HEK293 (cell line): ENCODE results near the gene COL4A3.

Experiments
- GLI4 ChIP-seq: fragments of 450-650 bp; formaldehyde crosslinking; IDR thresholded peaks from 2 replicates; pipeline ENCODE4 v1.5.1; 2016; ENCODE audit warnings: missing biosample characterization, missing genetic modification characterization
- ZFP41 ChIP-seq: fragments of 450-650 bp; formaldehyde crosslinking; IDR thresholded peaks from 2 replicates; pipeline ENCODE4 v1.5.1; 2016; ENCODE audit warnings: missing biosample characterization, missing genetic modification characterization, borderline replicate concordance
- ZNF121 ChIP-seq: fragments of 450-650 bp; formaldehyde crosslinking; IDR thresholded peaks from 2 replicates; pipeline ENCODE4 v1.5.1; 2016; ENCODE audit warnings: missing biosample characterization, missing genetic modification characterization
- ZNF157 ChIP-seq: fragments of 450-650 bp; formaldehyde crosslinking; IDR thresholded peaks from 2 replicates; pipeline ENCODE4 v1.5.1; 2016; ENCODE audit warnings: missing biosample characterization, missing genetic modification characterization
- TF ChIP-seq, protein P1 (sequence below): fragments of 450-650 bp; formaldehyde crosslinking; IDR thresholded peaks from 2 replicates; pipeline ENCODE4 v1.5.1; 2016; ENCODE audit warnings: missing biosample characterization, missing genetic modification characterization, low read depth
- TF ChIP-seq, protein P2 (sequence below): fragments of 450-650 bp; formaldehyde crosslinking; IDR thresholded peaks from 2 replicates; pipeline ENCODE4 v1.5.1; 2016; ENCODE audit warnings: missing biosample characterization, missing genetic modification characterization
- TF ChIP-seq, protein P3 (sequence below): fragments of 450-650 bp; formaldehyde crosslinking; IDR thresholded peaks from 2 replicates; pipeline ENCODE4 v1.5.1; 2016; ENCODE audit warnings: missing biosample characterization, missing genetic modification characterization
- TF ChIP-seq, protein P4 (sequence below): fragments of 450-650 bp; formaldehyde crosslinking; IDR thresholded peaks from 2 replicates; pipeline ENCODE4 v1.5.1; 2016; ENCODE audit warnings: missing biosample characterization, missing genetic modification characterization
- TF ChIP-seq, protein P5 (sequence below): IDR thresholded peaks from 2 replicates; pipeline ENCODE4 v1.6.1; 2011; ENCODE audit warnings: mild to moderate bottlenecking, low read depth, low read length, borderline replicate concordance
- TF ChIP-seq, protein P6 (sequence below): fragments of 450-650 bp; formaldehyde crosslinking; optimal IDR thresholded peaks from 2 replicates; pipeline ENCODE3; 2016; ENCODE audit warnings: missing biosample characterization, mild to moderate bottlenecking, missing genetic modification characterization
- TF ChIP-seq, protein P7 (sequence below): fragments of 450-650 bp; formaldehyde crosslinking; IDR thresholded peaks from 2 replicates; pipeline ENCODE4 v1.5.1; 2016; ENCODE audit warnings: missing biosample characterization, missing genetic modification characterization

DNA sequence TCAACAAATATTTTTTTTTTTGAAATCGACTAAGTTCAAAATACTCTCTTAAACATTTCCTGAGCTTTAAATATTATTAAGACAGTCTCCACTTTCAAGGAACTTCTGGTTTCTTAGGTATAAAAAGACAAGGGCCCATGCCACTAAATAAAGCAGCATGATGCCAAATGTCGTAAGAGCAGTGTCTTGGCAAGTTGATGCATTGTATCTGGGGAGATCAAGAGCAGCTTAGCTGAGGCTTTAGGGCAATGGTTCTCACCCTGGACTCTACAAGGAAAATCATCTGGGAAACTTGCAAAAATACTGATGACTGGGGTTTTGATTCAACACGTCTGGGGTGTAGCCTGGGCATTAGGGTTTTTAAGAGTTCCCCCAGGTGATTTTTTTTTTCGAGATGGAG lies 41.3 kb downstream of the COL4A3 start:
- TF ChIP-seq, protein P1, sequence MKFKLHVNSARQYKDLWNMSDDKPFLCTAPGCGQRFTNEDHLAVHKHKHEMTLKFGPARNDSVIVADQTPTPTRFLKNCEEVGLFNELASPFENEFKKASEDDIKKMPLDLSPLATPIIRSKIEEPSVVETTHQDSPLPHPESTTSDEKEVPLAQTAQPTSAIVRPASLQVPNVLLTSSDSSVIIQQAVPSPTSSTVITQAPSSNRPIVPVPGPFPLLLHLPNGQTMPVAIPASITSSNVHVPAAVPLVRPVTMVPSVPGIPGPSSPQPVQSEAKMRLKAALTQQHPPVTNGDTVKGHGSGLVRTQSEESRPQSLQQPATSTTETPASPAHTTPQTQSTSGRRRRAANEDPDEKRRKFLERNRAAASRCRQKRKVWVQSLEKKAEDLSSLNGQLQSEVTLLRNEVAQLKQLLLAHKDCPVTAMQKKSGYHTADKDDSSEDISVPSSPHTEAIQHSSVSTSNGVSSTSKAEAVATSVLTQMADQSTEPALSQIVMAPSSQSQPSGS (tag by site-specific recombination), result no peak
- TF ChIP-seq, protein P2, sequence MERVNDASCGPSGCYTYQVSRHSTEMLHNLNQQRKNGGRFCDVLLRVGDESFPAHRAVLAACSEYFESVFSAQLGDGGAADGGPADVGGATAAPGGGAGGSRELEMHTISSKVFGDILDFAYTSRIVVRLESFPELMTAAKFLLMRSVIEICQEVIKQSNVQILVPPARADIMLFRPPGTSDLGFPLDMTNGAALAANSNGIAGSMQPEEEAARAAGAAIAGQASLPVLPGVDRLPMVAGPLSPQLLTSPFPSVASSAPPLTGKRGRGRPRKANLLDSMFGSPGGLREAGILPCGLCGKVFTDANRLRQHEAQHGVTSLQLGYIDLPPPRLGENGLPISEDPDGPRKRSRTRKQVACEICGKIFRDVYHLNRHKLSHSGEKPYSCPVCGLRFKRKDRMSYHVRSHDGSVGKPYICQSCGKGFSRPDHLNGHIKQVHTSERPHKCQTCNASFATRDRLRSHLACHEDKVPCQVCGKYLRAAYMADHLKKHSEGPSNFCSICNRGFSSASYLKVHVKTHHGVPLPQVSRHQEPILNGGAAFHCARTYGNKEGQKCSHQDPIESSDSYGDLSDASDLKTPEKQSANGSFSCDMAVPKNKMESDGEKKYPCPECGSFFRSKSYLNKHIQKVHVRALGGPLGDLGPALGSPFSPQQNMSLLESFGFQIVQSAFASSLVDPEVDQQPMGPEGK (tag by site-specific recombination), result no peak
- TF ChIP-seq ZNF121 (tag by site-specific recombination) (no peak), GLI4 (tag by site-specific recombination) (no peak), ZNF157 (tag by site-specific recombination) (no peak), ZFP41 (no peak)
- TF ChIP-seq, protein P3, sequence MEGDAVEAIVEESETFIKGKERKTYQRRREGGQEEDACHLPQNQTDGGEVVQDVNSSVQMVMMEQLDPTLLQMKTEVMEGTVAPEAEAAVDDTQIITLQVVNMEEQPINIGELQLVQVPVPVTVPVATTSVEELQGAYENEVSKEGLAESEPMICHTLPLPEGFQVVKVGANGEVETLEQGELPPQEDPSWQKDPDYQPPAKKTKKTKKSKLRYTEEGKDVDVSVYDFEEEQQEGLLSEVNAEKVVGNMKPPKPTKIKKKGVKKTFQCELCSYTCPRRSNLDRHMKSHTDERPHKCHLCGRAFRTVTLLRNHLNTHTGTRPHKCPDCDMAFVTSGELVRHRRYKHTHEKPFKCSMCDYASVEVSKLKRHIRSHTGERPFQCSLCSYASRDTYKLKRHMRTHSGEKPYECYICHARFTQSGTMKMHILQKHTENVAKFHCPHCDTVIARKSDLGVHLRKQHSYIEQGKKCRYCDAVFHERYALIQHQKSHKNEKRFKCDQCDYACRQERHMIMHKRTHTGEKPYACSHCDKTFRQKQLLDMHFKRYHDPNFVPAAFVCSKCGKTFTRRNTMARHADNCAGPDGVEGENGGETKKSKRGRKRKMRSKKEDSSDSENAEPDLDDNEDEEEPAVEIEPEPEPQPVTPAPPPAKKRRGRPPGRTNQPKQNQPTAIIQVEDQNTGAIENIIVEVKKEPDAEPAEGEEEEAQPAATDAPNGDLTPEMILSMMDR (tag by site-specific recombination), result no peak
- TF ChIP-seq, protein P4, sequence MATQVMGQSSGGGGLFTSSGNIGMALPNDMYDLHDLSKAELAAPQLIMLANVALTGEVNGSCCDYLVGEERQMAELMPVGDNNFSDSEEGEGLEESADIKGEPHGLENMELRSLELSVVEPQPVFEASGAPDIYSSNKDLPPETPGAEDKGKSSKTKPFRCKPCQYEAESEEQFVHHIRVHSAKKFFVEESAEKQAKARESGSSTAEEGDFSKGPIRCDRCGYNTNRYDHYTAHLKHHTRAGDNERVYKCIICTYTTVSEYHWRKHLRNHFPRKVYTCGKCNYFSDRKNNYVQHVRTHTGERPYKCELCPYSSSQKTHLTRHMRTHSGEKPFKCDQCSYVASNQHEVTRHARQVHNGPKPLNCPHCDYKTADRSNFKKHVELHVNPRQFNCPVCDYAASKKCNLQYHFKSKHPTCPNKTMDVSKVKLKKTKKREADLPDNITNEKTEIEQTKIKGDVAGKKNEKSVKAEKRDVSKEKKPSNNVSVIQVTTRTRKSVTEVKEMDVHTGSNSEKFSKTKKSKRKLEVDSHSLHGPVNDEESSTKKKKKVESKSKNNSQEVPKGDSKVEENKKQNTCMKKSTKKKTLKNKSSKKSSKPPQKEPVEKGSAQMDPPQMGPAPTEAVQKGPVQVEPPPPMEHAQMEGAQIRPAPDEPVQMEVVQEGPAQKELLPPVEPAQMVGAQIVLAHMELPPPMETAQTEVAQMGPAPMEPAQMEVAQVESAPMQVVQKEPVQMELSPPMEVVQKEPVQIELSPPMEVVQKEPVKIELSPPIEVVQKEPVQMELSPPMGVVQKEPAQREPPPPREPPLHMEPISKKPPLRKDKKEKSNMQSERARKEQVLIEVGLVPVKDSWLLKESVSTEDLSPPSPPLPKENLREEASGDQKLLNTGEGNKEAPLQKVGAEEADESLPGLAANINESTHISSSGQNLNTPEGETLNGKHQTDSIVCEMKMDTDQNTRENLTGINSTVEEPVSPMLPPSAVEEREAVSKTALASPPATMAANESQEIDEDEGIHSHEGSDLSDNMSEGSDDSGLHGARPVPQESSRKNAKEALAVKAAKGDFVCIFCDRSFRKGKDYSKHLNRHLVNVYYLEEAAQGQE (tag by site-specific recombination), result no peak
- TF ChIP-seq, protein P5, sequence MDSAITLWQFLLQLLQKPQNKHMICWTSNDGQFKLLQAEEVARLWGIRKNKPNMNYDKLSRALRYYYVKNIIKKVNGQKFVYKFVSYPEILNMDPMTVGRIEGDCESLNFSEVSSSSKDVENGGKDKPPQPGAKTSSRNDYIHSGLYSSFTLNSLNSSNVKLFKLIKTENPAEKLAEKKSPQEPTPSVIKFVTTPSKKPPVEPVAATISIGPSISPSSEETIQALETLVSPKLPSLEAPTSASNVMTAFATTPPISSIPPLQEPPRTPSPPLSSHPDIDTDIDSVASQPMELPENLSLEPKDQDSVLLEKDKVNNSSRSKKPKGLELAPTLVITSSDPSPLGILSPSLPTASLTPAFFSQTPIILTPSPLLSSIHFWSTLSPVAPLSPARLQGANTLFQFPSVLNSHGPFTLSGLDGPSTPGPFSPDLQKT, result no peak
- TF ChIP-seq, protein P6, sequence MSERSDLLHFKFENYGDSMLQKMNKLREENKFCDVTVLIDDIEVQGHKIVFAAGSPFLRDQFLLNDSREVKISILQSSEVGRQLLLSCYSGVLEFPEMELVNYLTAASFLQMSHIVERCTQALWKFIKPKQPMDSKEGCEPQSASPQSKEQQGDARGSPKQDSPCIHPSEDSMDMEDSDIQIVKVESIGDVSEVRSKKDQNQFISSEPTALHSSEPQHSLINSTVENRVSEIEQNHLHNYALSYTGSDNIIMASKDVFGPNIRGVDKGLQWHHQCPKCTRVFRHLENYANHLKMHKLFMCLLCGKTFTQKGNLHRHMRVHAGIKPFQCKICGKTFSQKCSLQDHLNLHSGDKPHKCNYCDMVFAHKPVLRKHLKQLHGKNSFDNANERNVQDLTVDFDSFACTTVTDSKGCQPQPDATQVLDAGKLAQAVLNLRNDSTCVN (tag by site-specific recombination), result no peak
- TF ChIP-seq, protein P7, sequence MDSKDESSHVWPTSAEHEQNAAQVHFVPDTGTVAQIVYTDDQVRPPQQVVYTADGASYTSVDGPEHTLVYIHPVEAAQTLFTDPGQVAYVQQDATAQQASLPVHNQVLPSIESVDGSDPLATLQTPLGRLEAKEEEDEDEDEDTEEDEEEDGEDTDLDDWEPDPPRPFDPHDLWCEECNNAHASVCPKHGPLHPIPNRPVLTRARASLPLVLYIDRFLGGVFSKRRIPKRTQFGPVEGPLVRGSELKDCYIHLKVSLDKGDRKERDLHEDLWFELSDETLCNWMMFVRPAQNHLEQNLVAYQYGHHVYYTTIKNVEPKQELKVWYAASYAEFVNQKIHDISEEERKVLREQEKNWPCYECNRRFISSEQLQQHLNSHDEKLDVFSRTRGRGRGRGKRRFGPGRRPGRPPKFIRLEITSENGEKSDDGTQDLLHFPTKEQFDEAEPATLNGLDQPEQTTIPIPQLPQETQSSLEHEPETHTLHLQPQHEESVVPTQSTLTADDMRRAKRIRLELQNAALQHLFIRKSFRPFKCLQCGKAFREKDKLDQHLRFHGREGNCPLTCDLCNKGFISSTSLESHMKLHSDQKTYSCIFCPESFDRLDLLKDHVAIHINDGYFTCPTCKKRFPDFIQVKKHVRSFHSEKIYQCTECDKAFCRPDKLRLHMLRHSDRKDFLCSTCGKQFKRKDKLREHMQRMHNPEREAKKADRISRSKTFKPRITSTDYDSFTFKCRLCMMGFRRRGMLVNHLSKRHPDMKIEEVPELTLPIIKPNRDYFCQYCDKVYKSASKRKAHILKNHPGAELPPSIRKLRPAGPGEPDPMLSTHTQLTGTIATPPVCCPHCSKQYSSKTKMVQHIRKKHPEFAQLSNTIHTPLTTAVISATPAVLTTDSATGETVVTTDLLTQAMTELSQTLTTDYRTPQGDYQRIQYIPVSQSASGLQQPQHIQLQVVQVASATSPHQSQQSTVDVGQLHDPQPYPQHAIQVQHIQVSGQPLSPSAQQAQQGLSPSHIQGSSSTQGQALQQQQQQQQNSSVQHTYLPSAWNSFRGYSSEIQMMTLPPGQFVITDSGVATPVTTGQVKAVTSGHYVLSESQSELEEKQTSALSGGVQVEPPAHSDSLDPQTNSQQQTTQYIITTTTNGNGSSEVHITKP (tag by site-specific recombination), result no peak
